ENCODE measurements around the gene TNRC6A.

GRCh38 chr16:24784121-24784520 lies 54.7 kb downstream of the TNRC6A start:
- TF ChIP-seq, protein P1, sequence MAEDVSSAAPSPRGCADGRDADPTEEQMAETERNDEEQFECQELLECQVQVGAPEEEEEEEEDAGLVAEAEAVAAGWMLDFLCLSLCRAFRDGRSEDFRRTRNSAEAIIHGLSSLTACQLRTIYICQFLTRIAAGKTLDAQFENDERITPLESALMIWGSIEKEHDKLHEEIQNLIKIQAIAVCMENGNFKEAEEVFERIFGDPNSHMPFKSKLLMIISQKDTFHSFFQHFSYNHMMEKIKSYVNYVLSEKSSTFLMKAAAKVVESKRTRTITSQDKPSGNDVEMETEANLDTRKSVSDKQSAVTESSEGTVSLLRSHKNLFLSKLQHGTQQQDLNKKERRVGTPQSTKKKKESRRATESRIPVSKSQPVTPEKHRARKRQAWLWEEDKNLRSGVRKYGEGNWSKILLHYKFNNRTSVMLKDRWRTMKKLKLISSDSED (CRISPR knock-in tag; IDR thresholded peaks at IDR 0.05): no peak
- TF ChIP-seq, protein P2, sequence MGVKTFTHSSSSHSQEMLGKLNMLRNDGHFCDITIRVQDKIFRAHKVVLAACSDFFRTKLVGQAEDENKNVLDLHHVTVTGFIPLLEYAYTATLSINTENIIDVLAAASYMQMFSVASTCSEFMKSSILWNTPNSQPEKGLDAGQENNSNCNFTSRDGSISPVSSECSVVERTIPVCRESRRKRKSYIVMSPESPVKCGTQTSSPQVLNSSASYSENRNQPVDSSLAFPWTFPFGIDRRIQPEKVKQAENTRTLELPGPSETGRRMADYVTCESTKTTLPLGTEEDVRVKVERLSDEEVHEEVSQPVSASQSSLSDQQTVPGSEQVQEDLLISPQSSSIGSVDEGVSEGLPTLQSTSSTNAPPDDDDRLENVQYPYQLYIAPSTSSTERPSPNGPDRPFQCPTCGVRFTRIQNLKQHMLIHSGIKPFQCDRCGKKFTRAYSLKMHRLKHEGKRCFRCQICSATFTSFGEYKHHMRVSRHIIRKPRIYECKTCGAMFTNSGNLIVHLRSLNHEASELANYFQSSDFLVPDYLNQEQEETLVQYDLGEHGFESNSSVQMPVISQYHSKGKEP (CRISPR knock-in tag; IDR thresholded peaks at IDR 0.05): no peak
- TF ChIP-seq CTCF (CRISPR knock-in tag; IDR thresholded peaks at IDR 0.05) (no peak), HOMEZ (CRISPR knock-in tag; IDR thresholded peaks at IDR 0.05; ENCODE audit: low read depth) (no peak), U2AF2 (IDR thresholded peaks at IDR 0.05; ENCODE audit: low read depth, low read length) (no peak), FOXA1 (IDR thresholded peaks at IDR 0.05) (no peak), FOXA1 (CRISPR knock-in tag; IDR thresholded peaks at IDR 0.05) (no peak), ZSCAN29 (CRISPR knock-in tag; conservative IDR thresholded peaks at IDR 0.05) (no peak)
